GM18519 (cell line): ENCODE results near the gene JAK3.
"Not testable (repeated sequence)": the region's sequence is repeated elsewhere in the genome, so short reads cannot be mapped to it uniquely, and the experiment has no call there.

Experiments
- ATAC-seq: cut with Tn5 transposase; IDR thresholded peaks from one replicate; pipeline ENCODE4 v1.9.1; 2021; ENCODE audit warnings: mild to moderate bottlenecking, moderate library complexity; ENCODE audit not compliant: unreplicated experiment, low FRiP score

JAK3 gene

DNA sequence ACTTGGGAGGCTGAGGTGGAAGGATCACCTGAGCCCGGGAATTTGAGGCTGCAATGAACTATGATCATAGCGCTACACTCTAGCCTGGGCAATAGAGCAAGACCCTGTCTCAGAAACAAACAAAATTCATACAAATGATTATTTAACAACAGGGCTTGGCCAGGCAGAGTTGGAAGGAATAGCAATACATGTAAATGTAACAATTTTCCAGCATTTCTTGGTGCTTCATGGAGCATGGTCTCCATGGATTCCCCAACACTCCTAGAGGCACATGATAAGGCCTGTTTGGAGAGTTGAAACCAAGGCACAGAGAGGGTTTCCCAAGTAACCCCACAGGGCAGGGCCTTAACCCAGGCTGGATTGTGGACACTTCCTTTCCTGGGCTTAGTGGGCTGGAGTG, 36.7 kb downstream of the JAK3 start:
- ATAC-seq: no peak

DNA sequence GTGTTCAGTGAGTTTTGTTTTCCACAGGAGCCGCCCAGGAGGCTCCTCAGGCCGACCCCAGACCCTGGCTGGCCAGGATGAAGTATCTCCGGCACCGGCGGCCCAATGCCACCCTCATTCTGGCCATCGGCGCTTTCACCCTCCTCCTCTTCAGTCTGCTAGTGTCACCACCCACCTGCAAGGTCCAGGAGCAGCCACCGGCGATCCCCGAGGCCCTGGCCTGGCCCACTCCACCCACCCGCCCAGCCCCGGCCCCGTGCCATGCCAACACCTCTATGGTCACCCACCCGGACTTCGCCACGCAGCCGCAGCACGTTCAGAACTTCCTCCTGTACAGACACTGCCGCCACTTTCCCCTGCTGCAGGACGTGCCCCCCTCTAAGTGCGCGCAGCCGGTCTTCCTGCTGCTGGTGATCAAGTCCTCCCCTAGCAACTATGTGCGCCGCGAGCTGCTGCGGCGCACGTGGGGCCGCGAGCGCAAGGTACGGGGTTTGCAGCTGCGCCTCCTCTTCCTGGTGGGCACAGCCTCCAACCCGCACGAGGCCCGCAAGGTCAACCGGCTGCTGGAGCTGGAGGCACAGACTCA, 40.0 kb downstream of the JAK3 start:
- ATAC-seq: no peak

DNA sequence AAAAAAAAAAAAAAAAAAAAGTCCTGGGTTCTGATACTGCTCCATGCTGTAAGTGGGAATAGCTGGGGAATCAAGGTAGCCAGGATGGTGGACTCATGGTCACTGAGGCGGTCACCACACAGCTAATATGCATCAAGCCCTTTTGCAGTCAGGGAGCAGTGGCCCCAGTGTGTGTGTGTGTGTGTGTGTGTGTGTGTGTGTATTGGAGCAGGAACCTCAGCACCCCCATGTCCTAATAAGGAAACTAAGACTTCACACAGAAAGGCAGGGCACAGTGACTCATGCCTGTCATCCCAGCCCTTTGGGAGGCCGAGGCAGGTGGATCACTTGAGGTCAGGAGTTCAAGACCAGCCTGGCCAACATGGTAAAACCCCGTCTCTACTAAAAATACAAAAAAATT, 40.8 kb downstream of the JAK3 start:
- ATAC-seq: no peak

DNA sequence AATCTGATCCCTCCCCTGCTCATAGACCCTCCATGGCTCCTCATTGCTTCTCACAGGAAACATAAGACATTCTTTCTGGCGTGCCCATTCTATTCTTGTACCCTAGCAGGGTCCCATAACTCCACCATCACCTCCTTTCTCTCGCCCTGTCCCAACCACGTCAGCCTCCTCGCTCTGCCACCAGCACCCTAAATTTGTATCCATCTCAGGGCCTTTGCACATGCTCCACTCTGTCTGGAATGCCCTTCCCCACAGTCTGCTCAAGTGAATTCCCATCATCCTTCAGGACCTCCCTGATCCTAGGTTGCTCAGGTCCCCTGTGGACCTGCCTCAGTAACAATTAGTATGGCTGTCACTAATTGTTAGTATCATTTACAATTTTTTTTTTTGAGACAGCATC, 42.4 kb downstream of the JAK3 start:
- no peak for ATAC-seq

DNA sequence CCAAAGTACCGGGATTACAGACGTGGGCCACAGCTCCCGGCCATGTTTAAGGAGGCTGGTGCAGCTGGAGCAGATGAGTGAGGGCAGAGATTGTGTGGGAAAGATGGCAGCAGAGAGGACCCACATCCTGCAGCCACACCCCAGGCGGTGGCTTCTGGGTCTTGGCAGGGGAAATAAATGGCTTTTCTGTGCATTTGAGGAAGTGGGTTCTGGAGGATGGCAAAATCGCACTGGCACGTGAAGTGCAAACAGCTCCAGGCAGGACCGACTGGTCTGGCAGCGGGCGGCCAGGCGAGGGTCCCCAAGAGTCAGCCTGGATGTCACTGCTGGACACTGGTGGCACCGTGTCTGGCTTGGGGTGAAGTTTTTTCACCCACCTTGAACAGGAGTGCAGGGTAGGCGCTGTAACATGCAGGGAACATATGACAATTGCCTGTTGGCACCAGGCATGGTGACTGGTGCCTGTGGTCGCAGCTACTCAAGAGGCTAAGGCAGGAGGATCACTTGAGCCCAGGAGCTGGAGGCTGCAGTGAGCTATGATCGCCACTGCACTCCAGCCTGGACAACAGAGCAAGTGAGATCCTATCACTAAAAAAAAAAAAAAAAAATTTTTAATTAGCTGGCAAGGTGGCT, 44.4 kb downstream of the JAK3 start:
- ATAC-seq: no peak

DNA sequence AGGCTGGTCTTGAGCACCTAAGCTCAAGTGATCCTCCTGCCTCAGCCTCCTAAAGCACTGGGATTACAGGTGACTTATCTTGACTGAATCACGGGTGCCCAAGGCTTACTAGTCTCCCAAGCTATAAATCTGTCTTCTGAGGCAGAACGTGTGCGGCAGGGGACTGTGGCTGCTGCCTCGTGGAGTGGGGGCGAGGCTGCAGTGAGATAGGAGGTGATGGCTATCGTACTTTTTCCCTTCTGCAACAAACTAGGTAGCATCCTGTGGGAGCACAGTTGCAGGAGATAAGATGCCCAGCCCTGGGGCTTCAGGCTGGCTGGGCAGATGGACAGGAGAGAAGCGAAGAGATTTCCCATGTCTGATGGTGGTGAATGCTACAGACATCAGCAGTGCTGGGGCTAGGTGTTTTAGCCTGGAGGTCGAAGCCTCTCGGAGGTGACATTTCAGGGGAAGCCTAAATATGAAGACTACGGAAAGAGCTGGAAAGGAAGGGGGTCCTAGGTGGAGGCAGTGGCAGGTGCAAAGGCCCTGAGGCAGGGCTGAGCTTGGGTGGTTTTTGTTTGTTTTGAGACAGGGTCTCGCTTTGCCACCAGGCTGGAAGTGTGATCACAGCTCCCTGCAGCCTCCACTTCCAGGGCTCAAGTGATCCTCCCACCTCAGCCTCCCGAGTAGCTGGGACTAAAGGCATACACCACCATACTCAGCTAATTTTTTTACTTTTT, 45.5 kb downstream of the JAK3 start:
- no peak for ATAC-seq

DNA sequence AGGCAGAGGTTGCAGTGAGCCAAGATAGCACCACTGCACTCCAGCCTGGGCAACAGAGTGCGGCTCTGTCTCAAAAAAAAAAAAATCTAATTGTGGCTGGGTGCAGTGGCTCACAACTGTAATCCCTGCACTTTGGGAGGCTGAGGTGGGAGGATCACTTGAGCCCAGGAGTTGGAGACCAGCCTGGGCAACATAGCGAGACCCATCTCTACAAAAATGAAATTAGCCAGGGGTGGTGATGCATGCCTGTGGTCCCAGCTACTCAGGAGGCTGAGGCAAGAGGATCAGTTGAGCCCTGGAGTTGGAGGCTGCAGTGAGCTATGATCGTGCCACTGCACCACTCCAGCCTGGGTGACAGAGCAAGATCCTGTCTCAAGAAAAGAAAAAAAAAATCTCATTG, 49.2 kb downstream of the JAK3 start:
- ATAC-seq: not testable (repeated sequence)

DNA sequence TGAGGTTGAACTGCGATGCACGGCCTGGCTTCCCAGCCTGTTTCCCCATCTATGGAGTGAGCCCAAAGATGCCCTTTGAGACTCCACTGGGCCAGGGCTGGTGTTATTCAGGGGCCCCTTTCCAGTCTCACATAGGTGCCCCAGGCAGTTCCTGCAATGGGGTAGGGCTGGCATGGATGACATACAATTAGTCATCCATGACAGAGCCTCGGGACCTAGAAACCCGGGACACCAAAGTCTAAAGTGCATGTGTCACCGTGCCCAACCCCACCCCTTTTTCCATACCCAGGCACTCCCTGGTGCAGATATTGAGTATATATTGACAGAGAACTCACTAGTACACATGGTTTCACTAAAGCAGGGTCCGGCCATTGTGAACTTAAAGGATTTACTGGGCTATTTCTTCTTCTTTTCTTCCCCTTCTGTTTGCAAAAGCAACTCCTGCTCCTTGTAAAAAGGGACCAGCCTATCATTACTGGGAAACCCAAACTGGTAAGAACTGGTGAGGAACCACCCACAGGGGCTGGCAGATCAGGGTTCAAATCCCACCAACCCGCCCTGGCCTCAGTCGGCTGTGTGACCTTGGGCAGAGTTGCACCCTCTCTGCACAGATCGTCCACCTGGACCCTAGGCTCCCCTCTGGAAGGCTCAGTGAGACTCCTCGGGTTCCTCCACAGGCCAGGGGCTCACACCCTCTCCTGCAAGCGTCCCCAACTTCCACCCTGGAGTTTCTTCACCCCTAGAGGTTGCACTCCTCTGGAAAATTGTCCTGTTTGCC, 50.2 kb downstream of the JAK3 start:
- ATAC-seq: no peak

DNA sequence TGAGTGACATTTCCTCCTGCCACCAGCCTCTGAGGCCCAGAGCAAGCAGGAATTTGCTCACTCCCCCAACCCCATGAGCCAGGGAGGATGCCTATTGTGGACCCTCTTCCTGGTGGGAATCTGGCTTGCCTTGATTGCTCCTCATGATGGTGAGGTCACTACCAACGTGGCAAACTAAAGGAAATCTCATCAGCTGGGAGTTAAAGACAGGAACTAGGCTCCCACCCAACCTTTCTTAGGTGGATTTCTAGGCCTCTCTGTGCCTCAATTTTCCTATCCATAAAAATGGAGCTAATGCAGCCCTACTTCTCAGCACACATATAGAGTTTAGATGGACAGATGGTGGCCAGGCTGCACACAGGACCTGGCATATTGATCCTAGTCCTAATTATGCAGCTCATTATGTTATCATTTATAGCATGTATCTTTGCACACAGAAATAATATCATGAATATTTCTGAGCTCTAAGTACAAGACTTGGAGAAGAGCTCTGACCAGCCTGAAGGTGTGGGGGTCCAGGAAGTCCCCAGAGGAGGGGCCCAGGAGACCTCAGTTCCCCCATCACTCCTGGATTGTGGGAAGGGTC, 50.9 kb downstream of the JAK3 start:
- no peak for ATAC-seq

DNA sequence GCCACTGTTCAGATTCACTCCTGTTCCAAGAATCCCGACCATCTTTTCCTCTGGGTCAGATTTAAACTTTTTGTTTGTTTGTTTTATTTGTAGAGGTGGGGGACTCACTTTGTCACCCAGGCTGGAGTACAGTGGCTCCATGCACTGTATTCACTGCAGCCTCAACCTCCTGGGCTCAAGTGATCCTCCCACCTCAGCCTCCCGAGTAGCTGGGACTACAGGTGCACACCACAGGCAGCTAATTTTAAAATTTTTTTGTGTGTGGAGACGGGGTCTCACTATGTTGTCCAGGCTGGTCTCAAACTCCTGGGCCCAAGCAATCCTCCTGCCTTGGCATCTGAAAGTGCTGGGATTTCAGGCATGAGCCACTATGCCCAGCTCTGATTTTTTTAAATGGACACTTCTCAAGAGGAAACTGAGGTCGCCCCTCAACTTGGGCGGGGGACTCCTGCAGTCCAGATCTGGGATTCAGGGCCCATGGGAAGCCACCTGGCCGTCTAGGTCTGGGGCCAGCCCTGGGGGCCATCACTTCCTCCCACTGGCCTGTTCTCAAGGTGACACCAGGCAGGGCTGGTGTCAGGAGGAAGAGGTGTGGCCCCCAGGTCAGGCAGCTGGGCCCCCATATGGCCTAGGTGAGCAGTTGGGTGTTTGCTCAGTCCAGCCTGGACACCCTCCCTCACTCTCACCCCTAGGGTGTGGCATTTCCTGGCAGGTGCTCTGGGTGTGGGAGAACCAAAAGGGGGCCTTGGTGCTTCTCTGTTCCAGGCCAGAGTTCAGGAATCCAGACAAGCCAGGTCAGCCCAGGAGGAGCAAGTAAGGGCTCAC, 51.6 kb downstream of the JAK3 start:
- no peak for ATAC-seq

DNA sequence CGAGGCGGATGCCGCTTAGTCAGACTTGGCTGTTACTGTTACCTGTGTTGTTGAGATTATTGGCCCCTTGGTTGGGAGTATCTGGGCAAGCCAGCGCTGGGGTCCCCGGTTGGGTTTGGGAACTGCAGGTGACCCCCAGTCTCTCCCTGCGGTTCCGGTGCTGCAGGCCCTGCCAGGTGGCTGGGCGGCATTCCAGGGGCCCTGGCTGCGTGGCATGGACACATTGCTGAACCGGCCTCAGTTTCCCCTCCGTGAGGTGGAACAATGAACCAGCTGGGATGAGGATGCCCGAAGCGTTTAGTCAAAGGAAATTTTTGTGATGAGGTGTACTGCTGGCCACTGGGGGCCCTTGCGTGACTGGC, 52.3 kb downstream of the JAK3 start:
- ATAC-seq: no peak

DNA sequence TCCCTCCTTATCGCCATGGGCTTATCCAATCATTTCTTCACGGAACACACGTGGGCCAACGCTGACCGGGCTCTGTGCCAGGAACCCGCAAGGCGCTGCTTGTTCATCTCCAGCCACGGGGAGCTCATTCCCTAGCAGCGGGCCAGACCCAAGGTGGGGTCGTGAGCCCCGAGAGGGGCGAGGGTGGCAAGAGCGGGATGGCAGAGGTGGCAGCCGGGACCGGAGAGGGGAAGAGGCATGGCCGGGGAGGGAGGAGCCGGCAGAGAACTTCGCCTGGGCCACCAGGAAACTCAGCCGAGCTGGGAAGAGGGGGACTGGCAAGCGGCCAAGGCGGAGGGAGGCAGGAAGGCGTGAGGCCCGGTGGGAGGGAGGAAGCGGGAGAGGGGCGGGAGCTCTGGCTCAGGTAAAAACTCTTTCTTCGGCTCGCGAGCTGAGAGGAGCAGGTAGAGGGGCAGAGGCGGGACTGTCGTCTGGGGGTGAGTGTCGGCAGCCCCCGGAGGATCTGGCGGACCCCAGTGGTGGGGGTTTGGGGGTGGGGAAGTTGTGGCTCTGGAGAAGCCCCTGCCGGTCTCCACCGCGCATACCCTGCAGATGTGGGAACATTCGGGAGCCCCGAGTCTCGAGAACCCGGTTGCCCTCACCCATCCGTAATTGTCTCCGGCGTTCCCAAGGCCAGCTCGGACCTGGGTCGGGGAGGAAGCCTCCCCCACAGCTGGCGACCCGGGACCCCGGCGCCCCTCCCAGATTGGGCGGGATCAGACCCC, 52.9 kb downstream of the JAK3 start, which contains the start of gene B3GNT3:
B3GNT3 (plus strand) TSS at position 408 of the 764 bp plus-strand sequence. CDS start 12,670 bp downstream, outside the sequence.
- ATAC-seq: no peak

DNA sequence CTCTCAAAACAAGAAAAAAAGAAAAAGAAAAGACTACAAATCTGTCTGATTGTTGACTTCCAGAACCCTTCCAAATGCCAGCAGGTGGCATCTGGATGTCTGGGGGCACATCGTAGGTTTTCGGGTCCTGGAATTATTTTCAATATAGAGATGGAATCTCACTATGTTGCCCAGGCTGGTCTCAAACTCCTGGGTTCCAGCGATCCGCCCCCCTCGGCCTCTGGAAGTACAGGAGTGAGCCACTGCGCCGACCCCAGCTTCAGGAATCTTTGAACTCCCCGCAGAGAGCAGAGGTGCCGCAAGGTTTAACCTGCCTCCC, 53.4 kb downstream of the JAK3 start:
- ATAC-seq: no peak

DNA sequence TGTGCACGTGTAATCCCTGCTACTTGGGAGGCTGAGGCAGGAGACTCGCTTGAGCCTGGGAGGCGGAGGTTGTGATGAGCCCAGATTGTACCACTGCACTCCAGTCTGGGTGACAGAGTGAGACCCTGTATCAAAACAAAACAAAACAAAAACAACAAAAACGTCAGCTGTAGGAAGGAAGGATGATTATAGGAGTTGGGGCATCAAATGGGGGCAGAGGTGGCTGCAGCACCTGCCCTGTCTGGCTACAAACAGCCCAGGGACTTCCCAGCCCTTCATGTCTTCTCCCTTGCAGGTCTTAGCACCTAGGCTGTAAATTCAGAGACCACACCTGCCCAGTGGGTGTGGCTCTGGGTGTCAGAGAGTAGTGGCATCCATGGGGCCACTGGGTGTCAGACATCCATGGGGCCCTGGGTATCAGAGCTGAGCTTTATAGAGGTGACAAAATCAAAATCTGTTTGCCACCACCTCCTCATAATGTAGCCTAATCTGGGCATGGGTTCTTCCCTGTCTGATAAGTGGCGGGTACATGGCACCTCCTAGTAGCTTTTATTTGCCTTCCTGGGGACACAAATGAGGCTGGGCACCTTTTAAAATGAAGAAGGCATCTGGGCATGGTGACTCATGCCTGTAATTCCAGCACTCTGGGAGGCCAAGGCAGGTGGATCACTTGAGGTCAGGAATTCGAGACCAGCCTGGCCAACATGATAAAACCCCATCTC, 57.6 kb downstream of the JAK3 start:
- ATAC-seq: no peak

DNA sequence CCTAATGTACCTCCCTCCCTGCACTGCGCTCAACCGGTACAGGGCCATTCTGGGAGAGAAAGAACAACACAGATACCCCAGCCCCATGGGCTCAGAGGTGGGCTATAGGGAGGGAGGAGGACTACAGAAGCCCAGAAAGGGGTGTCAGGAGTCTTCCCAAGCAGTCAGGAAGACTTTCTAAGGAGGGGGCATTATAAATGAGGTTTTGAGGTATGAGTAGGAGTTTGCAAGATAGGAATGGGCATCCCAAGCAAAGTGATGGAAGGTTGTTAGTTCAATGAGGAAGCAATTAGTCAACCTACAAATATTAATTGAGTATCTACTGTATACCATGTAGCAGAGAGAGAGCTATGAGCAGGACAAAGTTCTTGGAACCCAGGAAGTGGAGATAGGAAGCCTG, 59.1 kb downstream of the JAK3 start:
- no peak for ATAC-seq

DNA sequence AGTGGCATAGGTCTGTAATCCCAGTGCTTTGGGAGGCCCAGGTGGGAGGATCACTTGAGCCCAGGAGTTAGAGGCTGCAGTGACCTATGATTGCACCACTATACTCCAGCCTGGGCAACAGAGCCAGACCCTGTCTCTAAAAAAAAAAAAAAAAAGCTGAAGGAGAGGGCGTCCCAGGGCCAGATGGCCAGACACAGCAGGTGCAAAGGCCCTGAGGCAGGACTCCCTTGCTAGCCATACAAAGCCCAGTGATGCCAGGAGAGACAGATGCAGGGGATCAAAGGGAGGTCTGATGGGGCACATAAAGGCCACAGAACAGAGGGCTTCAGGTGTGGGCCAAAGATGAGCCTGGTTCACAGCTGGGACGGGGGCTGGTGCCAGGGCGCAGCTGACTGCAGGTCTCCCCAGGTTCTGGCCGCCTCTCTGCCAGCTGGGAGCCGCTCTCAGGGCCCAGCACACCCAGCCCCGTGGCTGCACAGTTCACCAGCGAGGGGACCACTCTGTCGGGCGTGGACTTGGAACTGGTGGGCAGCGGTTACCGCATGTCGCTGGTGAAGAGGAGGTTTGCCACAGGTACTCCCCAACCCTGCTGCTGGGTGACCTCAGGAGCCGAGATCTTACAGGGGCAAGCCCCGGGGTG, 60.4 kb downstream of the JAK3 start:
- no peak for ATAC-seq

DNA sequence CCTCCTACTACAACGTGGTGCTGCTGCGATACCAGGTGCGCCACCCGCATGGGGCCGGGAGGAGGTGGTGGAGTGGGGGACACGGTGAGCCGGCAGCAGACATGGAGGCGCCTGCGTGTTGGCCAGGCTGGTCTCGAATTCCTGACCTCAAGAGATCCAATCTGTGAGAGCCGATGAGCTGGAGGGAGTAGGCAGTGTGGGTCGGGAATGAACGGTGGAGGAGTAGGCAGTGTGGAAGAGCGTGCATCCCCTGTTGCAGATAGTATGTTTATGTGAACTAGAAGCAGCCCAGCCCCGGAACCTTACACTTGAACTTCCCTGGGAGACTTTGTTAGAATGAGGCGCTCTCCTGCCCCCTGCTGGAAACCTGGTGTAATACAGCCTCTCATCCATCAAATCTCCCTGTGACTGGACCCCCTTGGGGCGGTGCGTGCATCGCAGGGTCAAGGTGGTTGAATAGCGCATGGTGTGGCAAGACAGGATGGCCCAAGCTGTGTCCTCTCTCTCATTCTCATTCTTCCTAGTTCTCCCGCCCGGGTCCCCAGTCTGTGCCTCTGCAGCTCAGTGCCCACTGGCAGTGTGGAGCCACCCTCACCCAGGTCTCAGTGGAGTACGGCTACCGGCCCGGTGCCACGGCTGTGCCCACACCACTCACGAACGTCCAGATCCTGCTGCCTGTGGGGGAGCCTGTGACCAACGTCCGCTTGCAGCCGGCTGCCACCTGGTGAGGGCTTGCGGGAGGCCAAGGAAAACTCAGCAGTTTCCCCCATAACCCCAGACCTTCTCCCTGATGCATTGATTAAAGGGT, 63.4 kb downstream of the JAK3 start:
- no peak for ATAC-seq

DNA sequence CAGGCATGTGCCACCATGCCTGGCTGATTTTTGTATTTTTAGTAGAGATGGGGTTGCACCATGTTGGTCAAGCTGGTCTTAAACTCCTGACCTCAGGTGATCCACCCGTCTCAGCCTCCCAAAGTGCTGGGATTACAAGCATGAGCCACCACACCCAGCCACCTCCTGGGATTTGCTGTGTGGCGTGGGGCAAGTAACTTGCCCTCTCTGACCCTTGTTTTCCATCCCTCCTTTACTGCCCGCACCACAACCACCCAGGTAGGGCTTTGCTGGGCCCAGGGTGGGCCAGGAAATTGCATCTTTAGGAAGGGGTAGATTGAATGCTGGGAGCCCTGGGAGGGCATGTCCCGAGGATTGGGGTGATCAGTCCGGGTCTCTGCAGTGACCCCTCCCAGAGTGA, 64.1 kb downstream of the JAK3 start:
- ATAC-seq: not testable (repeated sequence)
